K562 (cell line): ENCODE measurements around the gene CPEB1. TPM values are rescaled to one million over a fixed set of nuclear protein-coding genes. Genes with fewer than 3 reads are reported as not detected.

Source experiments
- CC2D1A ChIP-seq: fragments of 450-650 bp; IDR thresholded peaks from 2 replicates; pipeline ENCODE4 v1.6.1; 2017; ENCODE audit warnings: mild to moderate bottlenecking
- CHD4 ChIP-seq: fragments of 200-600 bp; sonication (generic); IDR thresholded peaks from 3 replicates; pipeline ENCODE4 v1.6.1; 2012; ENCODE audit warnings: low read depth, mild to moderate bottlenecking, mixed read lengths, low read length, inconsistent platforms; ENCODE audit not compliant: insufficient read depth, insufficient replicate concordance, poor library complexity, severe bottlenecking
- CREM ChIP-seq: IDR thresholded peaks from 2 replicates; pipeline ENCODE4 v1.6.1; 2014; ENCODE audit warnings: antibody characterized with exemption, low read depth
- DDX20 ChIP-seq: fragments of 450-650 bp; IDR thresholded peaks from 2 replicates; pipeline ENCODE4 v1.6.1; 2016; ENCODE audit warnings: missing genetic modification characterization, low read depth, mild to moderate bottlenecking, missing compliant biosample characterization, moderate library complexity
- EGR1 ChIP-seq: fragments of 450-650 bp; conservative IDR thresholded peaks from 2 replicates; pipeline ENCODE4 v1.6.1; 2017; ENCODE audit warnings: mild to moderate bottlenecking
- FOXA3 ChIP-seq, 2 experiments: fragments of 450-650 bp in 1 of 2; sonication (generic) in 1 of 2; formaldehyde crosslinking; IDR thresholded peaks in 1 of 2; conservative IDR thresholded peaks in 1 of 2; 2 replicates each; pipeline versions ENCODE4 v1.4.0 to v1.8.0; 2020 to 2022; ENCODE audit warnings: mild to moderate bottlenecking in 2 of 2, missing genetic modification reagents in 1 of 2
- GATAD2A ChIP-seq: fragments of 450-650 bp; IDR thresholded peaks from 2 replicates; pipeline ENCODE4 v1.6.1; 2017
- HNRNPUL1 ChIP-seq: fragments of 200-400 bp; formaldehyde crosslinking; IDR thresholded peaks from 2 replicates; pipeline ENCODE4 v1.6.1; 2017; ENCODE audit warnings: low read length
- HOMEZ ChIP-seq: fragments of 250-450 bp; sonication (Bioruptor Pico); IDR thresholded peaks from 2 replicates; pipeline ENCODE4 v1.4.0; 2020; ENCODE audit warnings: mild to moderate bottlenecking, moderate library complexity
- IRF1 ChIP-seq: sonication (generic); formaldehyde crosslinking; IDR thresholded peaks from 2 replicates; pipeline ENCODE4 v1.8.0; 2022; ENCODE audit warnings: missing genetic modification reagents, mild to moderate bottlenecking, borderline replicate concordance
- KHSRP ChIP-seq: fragments of 450-650 bp; IDR thresholded peaks from 2 replicates; pipeline ENCODE4 v1.6.1; 2017
- KLF16 ChIP-seq: IDR thresholded peaks from 2 replicates; pipeline ENCODE4 v1.6.1; 2016; ENCODE audit warnings: antibody characterized with exemption
- RBBP5 ChIP-seq: fragments of 200-600 bp; sonication (generic); IDR thresholded peaks from 2 replicates; pipeline ENCODE4 v1.6.1; 2012; ENCODE audit warnings: borderline replicate concordance, mild to moderate bottlenecking, low read length, control low read depth, inconsistent platforms; ENCODE audit not compliant: insufficient read depth, poor library complexity, severe bottlenecking
- RFX5 ChIP-seq: IDR thresholded peaks from 2 replicates; pipeline ENCODE4 v1.6.1; 2011; ENCODE audit warnings: low read depth, mild to moderate bottlenecking, improper control_type of control experiment, low read length
- SMAD2 ChIP-seq: fragments of 150-350 bp; IDR thresholded peaks from 2 replicates; pipeline ENCODE4 v1.6.1; 2014; ENCODE audit warnings: low read depth, mild to moderate bottlenecking, low read length
- SP1 ChIP-seq: sonication (generic); formaldehyde crosslinking; IDR thresholded peaks from 2 replicates; pipeline ENCODE4 v1.8.1; 2022; ENCODE audit warnings: mild to moderate bottlenecking, missing genetic modification reagents
- TCF7 ChIP-seq: sonication (generic); IDR thresholded peaks from 2 replicates; pipeline ENCODE4 v1.6.1; 2016; ENCODE audit warnings: antibody characterized with exemption, borderline replicate concordance
- ZBTB43 ChIP-seq: sonication (generic); formaldehyde crosslinking; IDR thresholded peaks from 2 replicates; pipeline ENCODE4 v1.8.0; 2023; ENCODE audit warnings: mild to moderate bottlenecking, missing genetic modification reagents
- ZKSCAN1 ChIP-seq: fragments of 150-350 bp; IDR thresholded peaks from 2 replicates; pipeline ENCODE4 v1.6.1; 2016; ENCODE audit warnings: low read depth, low read length
- ZNF124 ChIP-seq: sonication (generic); formaldehyde crosslinking; IDR thresholded peaks from 2 replicates; pipeline ENCODE4 v1.8.1; 2022; ENCODE audit warnings: missing genetic modification reagents
- ZNF184 ChIP-seq: sonication (generic); formaldehyde crosslinking; IDR thresholded peaks from 2 replicates; pipeline ENCODE4 v1.5.0; 2020; ENCODE audit warnings: missing genetic modification reagents
- ZNF518B ChIP-seq: fragments of 250-450 bp; sonication (Bioruptor Pico); IDR thresholded peaks from 2 replicates; pipeline ENCODE4 v1.5.0; 2021; ENCODE audit warnings: mild to moderate bottlenecking, moderate library complexity
- ZNF655 ChIP-seq: fragments of 250-450 bp; sonication (Bioruptor Pico); IDR thresholded peaks from 2 replicates; pipeline ENCODE4 v1.5.0; 2021
- polyA plus RNA-seq, 8 experiments: library from polyadenylated mRNA; depleted of rRNA in 4 of 8; stranded (reverse) in 5 of 8; unstranded in 3 of 8; fragments of >200 nt; fragmentation: Nextera tagmentation in 2 of 8; fragmentation: Illumina TruSeq in 1 of 8; extraction: Ambion mirVana in 2 of 8; extraction: Trizol in 1 of 8; gene quantifications; 2 replicates each; pipeline versions ENCODE4 v1.2.1 to v1.2.3, GENCODE V29; 2011 to 2014; ENCODE audit warnings: inconsistent platforms in 1 of 8, missing spikeins in 1 of 8
- total RNA-seq, 7 experiments: library from RNA; depleted of rRNA in 6 of 7; stranded (reverse); fragments of >200 nt in 6 of 7; fragmentation: Illumina TruSeq in 2 of 7; extraction: Trizol in 2 of 7; gene quantifications; 2 replicates each; pipeline versions ENCODE4 v1.2.1 to v1.2.3, GENCODE V29; 2011 to 2021; ENCODE audit warnings: low replicate concordance in 1 of 7

CPEB1 gene
- total and polyA plus RNA-seq, 9 of the 15 experiments (the other 6 are each of a cell fraction or from before 2014, with no cell fraction given), result 2.2 to 13.4 (median 9.7) TPM

- TF ChIP-seq DDX20 (tag) (no peak), IRF1 (CRISPR knock-in tag) (no peak), TCF7 (no peak), ZBTB43 (CRISPR knock-in tag) (no peak), ZNF124 (CRISPR knock-in tag) (no peak), SMAD2 (no peak), HOMEZ (CRISPR knock-in tag) (no peak), ZNF184 (CRISPR knock-in tag) (no peak), GATAD2A (no peak), ZKSCAN1 (no peak), ZNF518B (CRISPR knock-in tag) (no peak), HNRNPUL1 (no peak), CREM (no peak), KLF16 (no peak), ZNF655 (CRISPR knock-in tag) (no peak), SP1 (CRISPR knock-in tag) (no peak), CC2D1A (no peak), CHD4 (no peak), RBBP5 (no peak), FOXA3 (CRISPR knock-in tag; conservative IDR thresholded peaks at IDR 0.05 in 1 of 2, IDR thresholded peaks at IDR 0.05 in 1 of 2) (no peak), EGR1 (no peak), KHSRP (no peak), RFX5 (no peak)
Measured at GRCh38 chr15:82635798-82636197, 11.4 kb downstream of the CPEB1 start (continued).
